Measurements from ENCODE around the gene U2AF1L4. TPM values are rescaled to one million over a fixed set of nuclear protein-coding genes. Genes with fewer than 3 reads are reported as not detected.
A peak's percentile ranks its signal among the peaks of the same experiment; 100 is the strongest.

Gene U2AF1L4
- total RNA-seq, 1 experiment from 2014 or later = 37.5 TPM

GRCh38 chr19:35718345-35719041 is 26.7 kb downstream of the U2AF1L4 start:
- POLR2A ChIA-PET = interaction anchor here (0.5 to 1.8 kb wide), 10 partner anchors 12 to 1132 kb away, joined by 3 to 9 read pairs (median 4); partner anchors contain the start of genes COX6B1, LIN37, PSENEN and U2AF1L4
- TSS peak; percentile 27 for BruUV-seq (replicated peaks)
- intact Hi-C loops (cut with micrococcal nuclease) = no loop called here
- Mint-ChIP-seq H3K4me1 (ENCODE audit: insufficient read depth, unreplicated experiment) (peaks cover 20% of the 10 kb centered on the region), H3K27ac (ENCODE audit: low read depth, unreplicated experiment) (peak overlapping the region; percentile 82), H3K4me3 (ENCODE audit: unreplicated experiment) (peak overlapping the region; percentile 80), H3K27me3 (ENCODE audit: insufficient read depth, unreplicated experiment) (no peaks in the 10 kb centered on the region), H3K9me3 (ENCODE audit: unreplicated experiment) (no peaks in the 10 kb centered on the region), H3K36me3 (ENCODE audit: insufficient read depth, unreplicated experiment) (peaks cover 36% of the 10 kb centered on the region)
- CTCF ChIA-PET = interaction anchor here (0.9 to 1.3 kb wide), 3 partner anchors 24 to 26 kb away, joined by 3 to 7 read pairs (median 5); partner anchors contain the start of genes PSENEN and U2AF1L4
- no peak for TF ChIP-seq CTCF (IDR thresholded peaks at IDR 0.05; ENCODE audit: unreplicated experiment)
- DNase-seq (ENCODE audit: unreplicated experiment) = peak; percentile 24

- H3K27me3 Mint-ChIP-seq (ENCODE audit: insufficient read depth, unreplicated experiment) = no peaks in the 10 kb centered on the region
- DNase-seq (ENCODE audit: unreplicated experiment) = no peak
- ChIA-PET CTCF (interaction anchor here (0.6 to 1.3 kb wide), 2 partner anchors 25 to 159 kb away, joined by 3 to 5 read pairs; no protein-coding TSS in a partner anchor), POLR2A (interaction anchor here (0.9 to 1.4 kb wide), 7 partner anchors 13 to 1132 kb away, joined by 3 to 8 read pairs (median 4); partner anchors contain the start of genes COX6B1, LIN37, PSENEN and U2AF1L4)
- intact Hi-C loops (cut with micrococcal nuclease) = loop anchor here (1.0 kb wide), 4 partner anchors 25 to 208 kb away; partner anchors contain the start of genes PSENEN and U2AF1L4
- H3K27ac Mint-ChIP-seq (ENCODE audit: low read depth, unreplicated experiment) = peak within 1 kb of the TSS; percentile 97
- no TSS peak for BruUV-seq (replicated peaks)
- peaks cover 20% of the 10 kb centered on the region for H3K4me1 Mint-ChIP-seq (ENCODE audit: insufficient read depth, unreplicated experiment)
- no peak for TF ChIP-seq CTCF (IDR thresholded peaks at IDR 0.05; ENCODE audit: unreplicated experiment)
- H3K36me3 Mint-ChIP-seq (ENCODE audit: insufficient read depth, unreplicated experiment) = peaks cover 30% of the 10 kb centered on the region
- peak within 1 kb of the TSS; percentile 88 for H3K4me3 Mint-ChIP-seq (ENCODE audit: unreplicated experiment)
- H3K9me3 Mint-ChIP-seq (ENCODE audit: unreplicated experiment) = no peaks in the 10 kb centered on the region
Observed at GRCh38 chr19:35717665-35718344, 27.4 kb downstream of the U2AF1L4 start, which contains the start of gene KMT2B. TSS of gene KMT2B (plus strand) at chr19:35718003. CDS start at chr19:35718019, 16 bp downstream.

- POLR2A ChIA-PET = no interaction called here
- peaks cover 22% of the 10 kb centered on the region for H3K36me3 Mint-ChIP-seq (ENCODE audit: insufficient read depth, unreplicated experiment)
- peak overlapping the region; percentile 88 for H3K4me3 Mint-ChIP-seq (ENCODE audit: unreplicated experiment)
- peak; percentile 97 for DNase-seq (ENCODE audit: unreplicated experiment)
- intact Hi-C loops (cut with micrococcal nuclease) = loop anchor here (1.0 kb wide), 4 partner anchors 24 to 207 kb away; partner anchors contain the start of genes PSENEN and U2AF1L4
- H3K9me3 Mint-ChIP-seq (ENCODE audit: unreplicated experiment) = no peaks in the 10 kb centered on the region
- TF ChIP-seq CTCF (IDR thresholded peaks at IDR 0.05; ENCODE audit: unreplicated experiment) = peak; percentile 86
- peak overlapping the region; percentile 97 for H3K27ac Mint-ChIP-seq (ENCODE audit: low read depth, unreplicated experiment)
- BruUV-seq (replicated peaks) = no TSS peak
- CTCF ChIA-PET = interaction anchor here (0.6 kb wide), 1 partner anchor 159 kb away, joined by 3 read pairs; no protein-coding TSS in a partner anchor
- H3K4me1 Mint-ChIP-seq (ENCODE audit: insufficient read depth, unreplicated experiment) = peaks cover 20% of the 10 kb centered on the region
- no peaks in the 10 kb centered on the region for H3K27me3 Mint-ChIP-seq (ENCODE audit: insufficient read depth, unreplicated experiment)
Observed at GRCh38 chr19:35716801-35717664, 28.2 kb downstream of the U2AF1L4 start.

Measured in MCF 10A (cell line).